HTERT RPE-1 (cell line): ENCODE data around the gene ZNF311.
"Not testable (repeated sequence)": the region's sequence is repeated elsewhere in the genome, so short reads cannot be mapped to it uniquely, and the experiment has no call there.

Experiments used
- in situ Hi-C: fragments of 300-500 bp; cut with MboI; formaldehyde crosslinking; loops from 4 replicates; pipeline ENCODE4 v1.14.3; 2020; ENCODE audit warnings: low sequenced_read_pairs

Gene ZNF311

DNA sequence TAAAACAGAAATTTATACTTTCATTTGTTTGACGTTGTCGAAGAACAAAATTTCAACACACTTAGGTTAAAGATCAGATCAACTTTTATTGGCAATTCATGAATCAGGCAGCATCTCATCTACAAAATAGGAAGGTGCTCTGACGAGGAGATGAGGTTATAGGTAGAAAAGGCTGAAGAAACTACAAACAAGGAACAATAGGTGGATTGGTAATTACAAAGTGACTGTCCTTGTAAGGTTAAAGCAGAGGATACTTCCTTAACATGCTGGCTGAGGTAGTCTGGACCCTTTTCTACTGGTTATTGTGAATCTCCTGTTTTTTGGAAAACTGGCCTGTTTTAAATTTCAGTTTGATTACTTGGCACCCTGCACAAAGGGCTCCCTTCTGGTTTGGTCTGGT lies 48.8 kb downstream of the ZNF311 start:
- in situ Hi-C loops: no loop called here

DNA sequence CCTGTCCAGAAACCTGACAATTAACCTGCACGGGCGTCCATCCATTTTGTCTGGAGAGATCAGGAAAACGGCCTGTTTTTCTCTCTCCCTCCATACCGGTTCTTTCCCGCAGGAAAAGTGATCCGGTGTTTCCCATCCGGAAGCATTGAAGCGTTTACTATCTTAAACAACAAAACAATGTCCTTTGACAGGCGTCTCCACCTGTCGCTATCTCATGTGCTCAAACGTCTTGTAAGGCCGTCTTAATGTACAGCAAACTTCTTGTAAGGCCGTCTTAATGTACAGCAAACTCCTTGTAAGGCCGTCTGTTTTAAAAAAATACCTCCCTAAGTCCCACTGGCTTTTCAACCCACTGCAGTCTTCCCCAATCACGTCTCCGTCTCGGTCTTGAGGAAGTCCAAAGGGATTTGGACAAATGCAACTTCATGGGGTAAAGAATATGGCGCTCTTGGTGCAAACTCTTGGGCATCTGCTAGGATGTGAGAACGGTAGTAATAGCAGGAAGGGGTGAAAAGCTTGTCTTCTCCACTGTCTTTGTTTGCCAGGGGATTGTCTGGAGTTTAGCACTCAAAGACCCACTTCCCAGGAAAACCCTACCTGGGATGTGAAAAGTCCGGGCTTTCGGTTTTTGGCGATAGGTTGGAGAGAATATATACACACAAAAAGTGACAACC lies 51.4 kb downstream of the ZNF311 start:
- in situ Hi-C loops: no loop called here

DNA sequence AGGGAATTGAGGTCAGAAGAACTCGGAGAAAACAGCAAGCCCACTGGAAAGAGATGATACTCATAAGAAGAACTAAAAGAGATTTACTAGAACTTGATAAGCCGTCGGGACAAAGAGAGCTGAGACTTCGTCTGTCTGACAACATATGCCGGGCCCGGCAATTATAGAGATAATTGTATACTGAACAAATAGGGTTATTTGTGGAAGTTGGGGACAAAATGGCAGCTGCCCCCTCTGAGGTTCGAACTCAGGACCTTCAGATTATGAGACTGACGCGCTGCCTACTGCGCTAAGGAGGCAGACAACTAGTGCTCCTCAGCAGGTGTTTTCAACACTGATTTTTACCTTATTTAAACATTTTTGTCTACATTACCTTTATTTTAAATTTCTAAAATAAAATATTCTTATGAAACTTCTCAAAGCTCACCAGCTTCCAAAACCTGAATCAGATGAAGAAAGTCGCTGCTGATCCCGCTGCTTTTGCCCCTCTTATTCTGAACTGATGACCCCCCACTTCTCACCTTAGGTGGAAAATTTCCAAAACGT lies 52.0 kb downstream of the ZNF311 start:
- in situ Hi-C loops: no loop called here

DNA sequence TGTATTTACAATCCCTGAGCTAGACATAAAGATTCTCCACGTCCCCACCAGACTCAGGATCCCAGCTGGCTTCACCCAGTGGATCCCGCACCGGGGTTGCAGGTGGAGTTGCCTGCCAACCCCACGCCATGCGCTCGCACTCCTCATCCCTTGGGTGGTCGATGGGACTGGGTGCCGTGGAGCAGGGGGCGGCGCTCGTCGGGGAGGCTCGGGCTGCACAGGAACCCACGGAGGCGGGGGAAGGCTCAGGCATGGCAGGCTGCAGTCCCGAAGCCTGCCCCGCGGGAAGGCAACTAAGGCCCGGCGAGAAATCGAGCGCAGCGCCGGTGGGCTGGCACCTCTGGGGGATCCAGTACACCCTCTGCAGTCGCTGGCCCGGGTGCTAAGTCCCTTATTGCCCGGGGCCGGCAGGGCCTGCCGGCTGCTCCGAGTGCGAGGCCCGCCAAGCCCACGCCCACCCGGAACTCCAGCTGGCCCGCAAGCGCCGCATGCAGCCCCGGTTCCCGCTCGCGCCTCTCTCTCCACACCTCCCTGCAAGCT lies 55.4 kb downstream of the ZNF311 start:
- in situ Hi-C loops: not testable (repeated sequence)

DNA sequence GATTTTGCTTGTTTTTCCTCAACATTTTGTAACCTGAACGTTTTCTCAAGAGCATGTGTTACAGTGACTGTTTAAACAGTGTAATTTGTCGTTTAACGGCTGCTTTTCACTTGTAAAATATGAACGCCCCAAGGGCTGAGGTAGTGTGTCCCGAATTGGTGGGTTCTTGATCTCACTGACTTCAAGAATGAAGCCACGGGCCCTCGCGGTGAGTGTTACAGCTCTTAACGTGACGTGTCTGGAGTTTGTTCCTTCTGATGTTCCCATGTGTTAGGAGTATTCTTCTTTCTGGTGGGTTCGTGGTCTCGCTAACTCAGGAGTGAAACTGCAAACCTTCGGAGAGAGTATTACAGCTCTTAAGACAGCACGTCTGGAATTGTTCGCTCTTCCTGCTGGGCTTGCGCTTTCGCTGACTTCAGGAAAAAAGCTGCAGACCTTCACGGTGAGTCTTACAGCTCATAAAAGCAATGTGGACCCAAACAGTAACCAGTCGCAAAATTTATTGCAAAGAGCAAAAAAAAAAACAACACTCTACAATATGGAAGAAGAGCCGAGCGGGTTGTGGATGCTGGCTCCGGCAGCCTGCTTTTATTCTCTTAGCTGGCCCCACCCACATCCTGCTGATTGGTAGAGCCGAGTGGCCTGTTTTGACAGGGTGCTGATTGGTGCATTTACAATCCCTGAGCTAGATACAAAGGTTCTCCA lies 56.2 kb downstream of the ZNF311 start:
- in situ Hi-C loops: no loop called here

DNA sequence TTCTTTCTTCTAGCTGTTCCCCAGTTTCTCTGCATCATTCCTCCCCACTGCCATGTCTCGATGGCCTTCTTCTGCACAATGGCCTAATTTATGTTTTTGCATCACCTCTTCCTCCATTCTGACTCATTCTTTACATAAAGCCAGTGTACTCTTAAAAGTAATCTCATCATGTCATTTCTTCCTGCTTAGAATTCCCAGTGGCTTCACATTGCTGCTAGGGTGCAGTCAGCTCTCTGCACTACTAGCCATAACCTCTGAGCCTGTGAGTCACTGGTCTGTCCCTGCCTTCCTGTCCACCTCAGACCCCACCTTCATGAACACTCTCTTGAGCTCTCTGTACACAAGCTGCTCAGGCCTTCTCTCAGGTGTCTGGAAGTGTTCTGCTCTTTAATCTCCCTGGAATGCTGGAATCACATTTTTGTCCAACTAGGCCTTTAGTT lies 57.3 kb downstream of the ZNF311 start:
- in situ Hi-C loops: no loop called here

DNA sequence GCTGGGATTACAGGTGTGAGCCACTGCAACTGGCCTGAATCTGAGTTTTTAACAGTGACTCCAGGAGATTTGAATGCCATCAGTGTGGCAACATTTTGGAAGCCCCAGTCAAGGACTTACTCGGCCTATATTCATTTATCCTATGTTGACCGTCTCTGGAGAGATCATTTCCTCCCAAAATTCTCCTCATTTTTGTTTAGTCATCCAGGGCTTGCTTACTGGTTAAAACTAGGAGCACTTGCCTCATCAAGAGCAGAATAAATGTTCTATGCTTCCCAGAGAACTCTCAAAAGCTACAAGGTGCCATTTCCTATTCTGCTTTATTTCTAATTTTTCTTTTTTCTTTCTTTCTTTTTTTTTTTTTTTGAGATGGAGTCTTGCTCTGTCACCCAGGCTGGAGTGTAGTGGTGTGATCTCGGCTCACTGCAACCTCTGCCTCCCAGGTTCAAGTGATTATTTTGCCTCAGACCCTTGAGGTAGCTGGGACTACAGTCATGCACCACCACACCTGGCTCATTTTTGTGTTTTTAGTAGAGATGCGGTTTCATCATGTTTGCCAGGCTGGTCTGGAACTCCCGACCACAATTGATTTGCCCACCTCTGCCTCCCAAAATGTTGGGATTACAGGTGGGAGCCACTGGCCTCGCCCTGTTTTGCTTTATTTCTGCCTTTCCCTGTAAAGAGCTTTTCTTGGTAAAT lies 57.9 kb downstream of the ZNF311 start:
- in situ Hi-C loops: no loop called here

DNA sequence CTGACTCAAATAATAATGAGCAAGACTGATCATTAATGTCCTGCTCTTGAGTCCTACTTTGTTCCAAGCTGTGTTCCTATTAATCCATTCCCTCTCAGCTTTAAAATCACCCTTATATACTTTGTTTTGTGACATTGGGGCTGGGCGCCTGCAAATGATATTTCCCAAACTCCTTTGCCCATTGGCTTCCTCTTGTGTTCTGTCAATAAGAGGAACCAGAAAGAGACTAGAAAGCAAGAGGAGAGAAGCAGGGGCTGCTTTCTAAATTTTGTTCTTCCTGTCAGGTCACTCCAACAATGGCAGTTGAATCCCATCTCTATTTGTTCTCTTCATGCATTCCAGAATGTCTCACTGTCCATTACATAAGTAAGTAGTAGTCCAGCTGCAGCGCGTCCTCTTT lies 59.8 kb downstream of the ZNF311 start:
- in situ Hi-C loops: no loop called here
